ENCODE data around the gene BMAL2. TPM values are rescaled to one million over a fixed set of nuclear protein-coding genes. Genes with fewer than 3 reads are reported as not detected.
A peak's percentile ranks its signal among the peaks of the same experiment; 100 is the strongest.

Gene BMAL2
- total and polyA plus RNA-seq, 2 donors: 2.7 to 9.3 TPM

DNA sequence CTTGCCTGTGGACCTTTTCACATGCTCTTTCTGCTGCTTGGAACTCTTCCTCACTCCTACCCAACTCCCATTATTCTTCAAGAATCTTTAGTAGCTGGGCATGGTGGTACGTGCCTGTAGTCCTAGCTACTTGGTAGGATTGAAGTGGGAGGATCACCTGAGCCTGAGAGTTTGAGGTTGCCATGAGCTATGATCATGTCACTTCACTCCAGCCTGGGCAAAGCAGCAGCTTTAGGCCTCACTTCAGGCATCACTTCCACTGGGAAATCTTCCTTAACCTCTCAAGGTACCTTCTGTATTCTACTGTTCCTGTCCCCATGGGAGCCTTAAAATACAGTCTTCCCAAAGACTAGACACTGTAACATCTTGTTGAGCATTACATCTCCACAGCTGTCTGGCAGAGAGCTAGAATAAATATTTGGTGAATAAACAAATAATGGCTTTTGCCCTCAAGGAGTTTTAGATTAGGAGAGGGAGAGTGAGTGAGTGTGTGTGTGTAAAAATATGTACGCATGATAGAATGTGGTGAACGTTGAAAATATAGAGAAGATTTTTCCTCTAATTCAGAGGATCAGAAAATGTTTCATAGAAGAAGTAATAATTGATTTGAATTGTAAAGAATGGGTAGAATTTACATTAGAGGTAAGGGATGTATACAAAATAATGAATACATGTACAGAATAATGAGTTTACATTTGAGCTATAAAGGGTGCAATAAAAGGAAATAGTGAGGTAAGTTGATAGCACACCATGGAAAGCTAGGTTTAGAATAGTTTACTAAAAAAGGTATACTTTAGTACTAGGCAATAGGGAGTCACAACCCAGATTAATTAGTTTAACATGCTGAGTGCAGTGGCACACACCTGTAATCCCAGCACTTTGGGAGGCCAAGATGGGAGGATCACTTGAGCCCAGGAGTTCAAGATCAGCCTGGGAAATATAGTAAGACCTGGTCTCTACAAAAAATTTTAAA is 29.2 kb upstream of the BMAL2 start:
- peak overlapping the region; percentile 38 for H3K27ac ChIP-seq (ENCODE audit: low read depth)
- H3K4me1 ChIP-seq (ENCODE audit: insufficient read depth): no peaks in the 10 kb centered on the region
- DNase-seq (ENCODE audit: extremely low spot score): no peak
- no peaks in the 10 kb centered on the region for H3K36me3 ChIP-seq (ENCODE audit: insufficient read depth)
- H3K4me3 ChIP-seq (ENCODE audit: low read depth, low read length): no peak overlapping the region
- 59% methylated on average over 3 of the region's 3 CpGs for WGBS

DNA sequence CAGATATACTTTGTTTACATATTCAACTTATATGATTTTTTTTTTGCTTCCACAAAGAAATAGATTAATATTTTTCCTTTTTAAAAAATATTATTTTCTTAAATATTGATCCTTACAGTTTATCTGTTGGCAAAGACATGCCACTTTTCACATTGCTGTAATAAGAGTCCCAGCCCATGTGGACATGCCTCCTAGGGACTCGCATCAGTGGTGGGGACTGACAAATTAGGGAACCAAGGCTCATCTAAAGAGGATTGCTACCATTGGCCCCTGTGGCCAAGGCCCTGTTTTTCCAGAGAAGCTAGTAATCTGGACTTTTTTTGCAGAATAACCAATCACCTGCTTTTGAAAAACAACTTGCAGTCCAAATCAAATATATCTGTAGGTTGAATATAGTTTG is 27.8 kb upstream of the BMAL2 start:
- Histone ChIP-seq H3K27ac (ENCODE audit: low read depth) (no peak overlapping the region), H3K4me1 (ENCODE audit: insufficient read depth) (no peaks in the 10 kb centered on the region), H3K36me3 (ENCODE audit: insufficient read depth) (no peaks in the 10 kb centered on the region), H3K4me3 (ENCODE audit: low read depth, low read length) (no peak overlapping the region)
- DNase-seq (ENCODE audit: extremely low spot score): no peak
- 71% methylated on average over 1 of the region's 1 CpG for WGBS

DNA sequence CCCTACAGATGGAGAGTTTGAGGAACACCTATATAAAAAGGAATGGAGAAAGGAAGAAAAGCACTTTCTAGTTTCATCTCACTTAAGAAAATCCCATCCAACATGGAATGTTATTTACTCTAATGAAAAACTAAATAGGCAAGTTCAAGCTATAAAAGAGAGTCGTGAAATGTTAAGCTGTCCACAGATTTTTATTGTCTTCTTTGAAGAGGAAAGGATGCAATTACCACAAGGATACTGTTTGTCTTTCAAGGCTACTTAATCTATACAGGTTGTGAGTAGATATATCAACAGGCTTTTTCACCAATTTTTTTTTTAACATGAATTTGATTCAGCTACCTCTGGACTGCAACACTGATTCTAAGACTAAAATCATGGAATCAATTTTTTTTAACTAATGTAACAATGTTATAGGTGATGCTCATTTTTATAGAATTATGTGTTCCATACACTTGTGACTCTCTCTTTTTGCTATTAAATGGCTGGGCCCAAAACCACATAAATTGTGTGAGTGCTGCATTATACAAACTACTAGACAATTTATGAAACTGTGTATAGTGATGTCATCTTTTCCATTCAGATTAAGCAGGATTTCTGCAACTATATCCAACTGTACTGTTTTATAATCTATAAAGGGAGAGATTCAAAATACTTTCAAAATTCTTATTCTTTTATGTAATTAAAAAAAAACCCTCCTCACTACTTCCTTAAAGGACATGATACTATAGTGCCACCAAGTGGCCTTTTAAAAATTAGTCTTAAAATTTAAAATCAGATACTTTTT is 26.8 kb upstream of the BMAL2 start:
- H3K4me3 ChIP-seq (ENCODE audit: low read depth, low read length): no peak overlapping the region
- no peaks in the 10 kb centered on the region for H3K4me1 ChIP-seq (ENCODE audit: insufficient read depth)
- H3K36me3 ChIP-seq (ENCODE audit: insufficient read depth): peaks cover 2% of the 10 kb centered on the region
- H3K27ac ChIP-seq (ENCODE audit: low read depth): no peak overlapping the region
- WGBS: 36% methylated on average over 1 of the region's 1 CpG
- DNase-seq (ENCODE audit: extremely low spot score): no peak

DNA sequence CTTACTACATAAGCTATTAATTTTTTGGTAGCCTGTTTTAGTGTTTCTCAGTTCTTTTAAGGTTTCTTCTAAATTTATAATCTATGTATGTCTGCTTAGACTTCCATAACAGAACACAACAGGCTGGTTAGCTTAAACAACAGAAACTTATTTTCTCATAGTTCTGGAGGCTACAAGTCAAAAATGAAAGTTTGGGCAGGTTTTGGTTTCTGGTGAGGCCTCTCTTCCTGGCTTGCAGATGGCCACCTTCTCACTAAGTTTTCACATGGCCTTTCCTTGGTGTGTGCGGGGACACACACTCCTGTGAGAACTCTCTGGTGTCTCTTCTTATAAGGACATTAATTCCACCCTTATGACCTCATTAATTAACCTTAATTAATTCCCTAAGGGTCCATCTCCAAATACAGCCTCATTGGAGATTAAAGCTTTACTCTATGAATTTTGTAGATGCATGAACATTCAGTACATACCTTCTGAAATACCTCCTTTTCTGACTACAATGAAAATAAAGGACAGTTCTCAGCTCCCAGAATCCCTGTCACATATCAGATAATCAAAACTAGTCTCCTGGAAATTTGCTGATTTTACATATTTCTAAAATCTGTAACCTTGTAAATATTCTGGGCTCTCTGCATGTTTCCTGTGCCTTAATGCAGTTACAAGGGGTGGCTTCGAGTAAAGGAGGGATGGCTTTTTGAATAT is 23.2 kb upstream of the BMAL2 start:
- DNase-seq (ENCODE audit: extremely low spot score): no peak
- peaks cover 2% of the 10 kb centered on the region for H3K36me3 ChIP-seq (ENCODE audit: insufficient read depth)
- H3K27ac ChIP-seq (ENCODE audit: low read depth): no peak overlapping the region
- WGBS: 88% methylated on average over 2 of the region's 2 CpGs
- no peak overlapping the region for H3K4me3 ChIP-seq (ENCODE audit: low read depth, low read length)
- no peaks in the 10 kb centered on the region for H3K4me1 ChIP-seq (ENCODE audit: insufficient read depth)

DNA sequence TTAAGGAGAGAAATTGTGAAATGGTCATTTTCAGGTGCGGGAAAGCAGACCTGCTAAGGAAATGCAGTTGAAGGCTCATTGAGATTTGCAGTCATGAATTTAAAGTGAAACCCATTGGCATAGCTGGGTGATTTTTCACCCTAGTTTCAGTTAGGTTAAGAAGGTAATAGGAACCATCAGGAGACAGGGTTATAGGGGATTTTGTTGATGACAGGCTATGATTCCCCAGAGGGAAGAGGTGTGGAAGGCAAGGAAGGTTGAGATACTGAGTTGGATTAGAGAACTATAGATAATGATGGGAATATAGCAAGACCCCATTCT is 22.7 kb upstream of the BMAL2 start:
- Histone ChIP-seq H3K4me3 (ENCODE audit: low read depth, low read length) (no peak overlapping the region), H3K4me1 (ENCODE audit: insufficient read depth) (no peaks in the 10 kb centered on the region), H3K36me3 (ENCODE audit: insufficient read depth) (peaks cover 2% of the 10 kb centered on the region), H3K27ac (ENCODE audit: low read depth) (no peak overlapping the region)
- WGBS: 99% methylated on average over 1 of the region's 1 CpG
- DNase-seq (ENCODE audit: extremely low spot score): no peak

DNA sequence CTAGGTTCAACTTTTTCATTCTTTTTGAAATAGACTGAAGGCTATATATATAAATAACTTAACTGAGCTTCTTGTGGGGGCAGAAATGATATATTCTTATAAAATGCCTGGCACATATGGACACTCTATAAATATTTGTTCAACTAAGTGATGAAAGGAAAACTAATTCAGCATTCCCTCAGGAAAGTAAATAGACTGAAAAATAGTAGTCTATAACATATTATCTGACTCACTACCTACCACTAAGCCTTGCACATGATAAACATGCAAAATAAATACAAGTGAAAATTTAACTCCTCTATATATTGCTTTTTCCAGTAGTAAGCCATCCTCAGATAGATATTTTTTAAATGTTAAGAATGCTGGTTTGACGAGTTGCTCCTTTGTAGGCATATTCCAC is 15.7 kb upstream of the BMAL2 start:
- H3K27ac ChIP-seq (ENCODE audit: low read depth): no peak overlapping the region
- WGBS: 88% methylated on average over 1 of the region's 1 CpG
- H3K36me3 ChIP-seq (ENCODE audit: insufficient read depth): peaks cover 6% of the 10 kb centered on the region
- no peaks in the 10 kb centered on the region for H3K4me1 ChIP-seq (ENCODE audit: insufficient read depth)
- H3K4me3 ChIP-seq (ENCODE audit: low read depth, low read length): no peak overlapping the region
- DNase-seq (ENCODE audit: extremely low spot score): no peak

DNA sequence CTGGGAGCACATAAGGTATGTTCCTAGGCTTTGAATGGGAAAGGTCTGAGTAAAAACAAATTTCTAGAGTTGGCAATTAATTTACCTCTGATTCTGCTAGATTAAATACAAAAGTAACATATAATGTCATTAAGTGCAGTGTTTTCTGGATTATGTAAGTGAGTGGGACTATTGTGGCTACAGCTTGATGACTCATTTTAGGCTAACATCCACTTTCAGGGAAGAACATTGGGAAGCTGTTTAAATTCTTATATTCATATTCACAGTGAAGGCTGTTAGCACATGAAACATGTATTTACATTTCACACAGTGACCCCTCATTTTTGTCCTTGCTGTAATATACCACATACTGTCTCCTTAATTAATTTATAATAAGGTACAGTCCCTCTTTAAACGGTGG is 13.2 kb upstream of the BMAL2 start:
- DNase-seq (ENCODE audit: extremely low spot score): no peak
- 35% methylated on average over 1 of the region's 1 CpG for whole genome bisulfite sequencing
- H3K27ac ChIP-seq (ENCODE audit: low read depth): no peak overlapping the region
- no peaks in the 10 kb centered on the region for H3K4me1 ChIP-seq (ENCODE audit: insufficient read depth)
- H3K4me3 ChIP-seq (ENCODE audit: low read depth, low read length): no peak overlapping the region
- peaks cover 8% of the 10 kb centered on the region for H3K36me3 ChIP-seq (ENCODE audit: insufficient read depth)

DNA sequence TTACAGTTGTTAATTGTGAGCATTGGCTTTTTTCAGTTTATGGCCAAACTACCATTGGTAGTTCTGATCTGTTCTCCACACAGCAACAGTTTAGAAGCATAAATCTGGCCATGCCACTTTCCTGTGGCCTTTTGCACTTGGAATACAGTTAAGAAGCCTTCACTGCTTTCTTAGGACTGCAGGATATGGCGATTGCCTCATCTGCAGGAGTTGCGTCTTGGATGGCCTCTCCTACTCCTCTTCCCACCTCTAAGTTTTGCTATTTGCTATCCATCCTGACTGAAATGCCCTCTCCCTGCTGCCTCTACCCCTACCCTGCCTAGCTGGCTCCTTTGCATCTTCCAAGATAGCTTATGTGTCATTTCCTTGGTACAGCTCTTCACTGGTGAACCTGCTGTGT is 12.8 kb upstream of the BMAL2 start:
- no peak for DNase-seq (ENCODE audit: extremely low spot score)
- no peaks in the 10 kb centered on the region for H3K4me1 ChIP-seq (ENCODE audit: insufficient read depth)
- H3K27ac ChIP-seq (ENCODE audit: low read depth): no peak overlapping the region
- no peak overlapping the region for H3K4me3 ChIP-seq (ENCODE audit: low read depth, low read length)
- WGBS: 92% methylated on average over 2 of the region's 2 CpGs
- peaks cover 8% of the 10 kb centered on the region for H3K36me3 ChIP-seq (ENCODE audit: insufficient read depth)

DNA sequence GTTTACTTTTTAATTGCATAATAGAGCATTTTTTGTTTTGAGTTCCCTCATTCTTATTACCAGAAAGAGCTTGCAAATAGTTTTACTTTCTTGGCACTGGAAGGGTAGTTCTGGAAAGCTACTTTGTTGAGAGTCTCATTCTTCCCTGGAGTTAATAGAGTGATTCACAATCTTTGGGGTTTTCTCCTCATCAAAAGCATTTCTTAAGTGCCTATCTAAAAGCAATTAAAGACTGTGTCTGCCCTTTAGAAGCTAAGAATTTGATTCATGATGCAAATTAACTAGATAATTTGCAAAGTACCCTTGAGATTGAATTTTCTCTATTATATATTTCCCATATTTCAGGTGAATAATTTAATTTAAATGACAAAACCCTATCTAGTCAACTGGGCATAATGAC is 8.1 kb upstream of the BMAL2 start:
- no peak for DNase-seq (ENCODE audit: extremely low spot score)
- peaks cover 5% of the 10 kb centered on the region for H3K36me3 ChIP-seq (ENCODE audit: insufficient read depth)
- no peaks in the 10 kb centered on the region for H3K4me1 ChIP-seq (ENCODE audit: insufficient read depth)
- H3K27ac ChIP-seq (ENCODE audit: low read depth): no peak overlapping the region
- no peak overlapping the region for H3K4me3 ChIP-seq (ENCODE audit: low read depth, low read length)

DNA sequence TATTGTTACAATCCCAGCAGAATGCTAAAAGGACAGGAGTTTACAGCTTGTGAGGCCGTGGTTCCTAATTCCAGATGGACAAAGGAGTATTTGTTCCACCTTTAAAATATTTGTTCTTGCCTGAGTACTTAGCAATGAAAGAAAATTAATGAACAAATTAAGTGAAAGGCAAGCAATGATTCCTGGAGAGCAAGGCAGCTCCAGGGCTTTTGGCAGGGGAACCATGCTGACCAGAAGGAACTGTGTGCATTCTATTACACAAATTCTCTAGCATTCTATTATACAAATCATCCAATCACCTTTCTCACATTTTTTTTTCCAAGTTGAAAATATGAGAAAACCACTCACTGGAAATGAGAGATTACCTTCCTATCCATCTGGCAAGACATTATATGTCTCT is 1.8 kb upstream of the BMAL2 start:
- Histone ChIP-seq H3K36me3 (ENCODE audit: insufficient read depth) (no peaks in the 10 kb centered on the region), H3K4me3 (ENCODE audit: low read depth, low read length) (no peak overlapping the region), H3K27ac (ENCODE audit: low read depth) (no peak overlapping the region), H3K4me1 (ENCODE audit: insufficient read depth) (no peaks in the 10 kb centered on the region)
- no peak for DNase-seq (ENCODE audit: extremely low spot score)
- 88% methylated on average over 1 of the region's 1 CpG for WGBS

DNA sequence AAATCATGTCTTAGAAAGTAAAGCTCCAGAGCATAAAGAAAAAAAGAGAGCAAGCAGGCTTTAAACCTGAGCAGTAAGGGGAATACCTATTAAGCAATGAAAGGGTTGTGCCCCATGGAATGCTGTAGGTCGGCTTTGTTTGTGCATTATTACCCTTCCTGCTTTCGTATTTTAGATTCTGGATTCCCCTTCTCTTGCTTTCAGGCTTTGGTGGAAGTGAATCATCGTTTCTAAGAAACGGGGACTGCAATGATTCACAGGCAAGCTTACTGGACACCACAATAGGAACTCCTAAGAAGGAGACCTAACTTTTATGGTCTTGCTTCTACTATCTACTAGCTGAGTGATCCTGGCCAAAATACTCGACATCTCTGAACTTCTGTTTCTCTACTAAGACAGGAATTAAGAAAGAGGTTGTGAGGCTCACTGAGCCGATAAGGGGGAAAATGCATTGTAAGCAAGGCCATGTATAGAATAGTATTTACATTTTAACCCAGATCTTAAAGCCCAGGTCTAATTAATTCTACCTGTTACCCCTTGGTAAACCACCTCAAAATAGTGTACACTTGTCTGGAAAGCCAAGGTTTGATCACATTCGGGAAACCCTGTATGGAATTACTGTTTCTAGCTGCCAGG is 1.2 kb upstream of the BMAL2 start:
- DNase-seq (ENCODE audit: extremely low spot score): peak; percentile 47
- H3K36me3 ChIP-seq (ENCODE audit: insufficient read depth): no peaks in the 10 kb centered on the region
- 21% methylated on average over 7 of the region's 7 CpGs for WGBS
- no peak overlapping the region for H3K27ac ChIP-seq (ENCODE audit: low read depth)
- H3K4me1 ChIP-seq (ENCODE audit: insufficient read depth): no peaks in the 10 kb centered on the region
- H3K4me3 ChIP-seq (ENCODE audit: low read depth, low read length): no peak overlapping the region

DNA sequence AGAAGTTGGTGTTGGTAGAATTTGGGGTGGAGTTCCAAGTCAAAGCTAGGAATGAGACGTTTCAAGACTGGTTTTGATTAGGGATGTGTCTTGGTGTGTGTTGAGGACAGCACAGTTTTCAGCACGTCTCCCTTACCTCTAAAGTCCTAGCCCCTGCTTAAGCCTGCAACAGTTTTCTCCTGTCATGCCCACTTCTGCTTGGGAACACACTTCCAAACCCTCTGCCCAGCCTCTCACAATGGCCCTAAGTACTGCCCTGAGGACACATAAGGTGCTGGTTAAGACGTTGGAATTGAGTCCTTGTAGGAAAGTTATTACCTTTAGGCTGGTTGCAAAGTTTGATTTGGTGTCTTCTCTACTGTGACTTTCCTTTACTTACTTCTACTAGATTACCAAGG is 710 bp upstream of the BMAL2 start:
- Histone ChIP-seq H3K4me1 (ENCODE audit: insufficient read depth) (no peaks in the 10 kb centered on the region), H3K4me3 (ENCODE audit: low read depth, low read length) (no peak overlapping the region), H3K27ac (ENCODE audit: low read depth) (no peak overlapping the region), H3K36me3 (ENCODE audit: insufficient read depth) (no peaks in the 10 kb centered on the region)
- DNase-seq (ENCODE audit: extremely low spot score): no peak
- WGBS: 37% methylated on average over 3 of the region's 3 CpGs

DNA sequence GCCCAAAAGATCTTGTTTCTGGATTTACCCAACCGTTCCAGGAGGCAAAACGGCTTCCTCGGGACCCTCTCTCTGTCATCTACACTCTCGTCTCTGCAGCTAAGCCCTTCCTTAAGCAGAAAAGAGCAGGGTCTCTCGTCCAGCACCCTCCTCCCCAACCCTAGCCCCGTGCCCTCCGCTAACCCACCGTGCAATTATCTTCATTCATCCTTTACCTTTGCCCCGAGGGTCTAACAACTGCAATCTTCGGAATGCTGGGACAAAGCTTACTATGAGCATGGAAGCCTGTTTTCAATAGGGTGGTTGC is 276 bp upstream of the BMAL2 start:
- H3K4me1 ChIP-seq (ENCODE audit: insufficient read depth): no peaks in the 10 kb centered on the region
- peak overlapping the region; percentile 83 for H3K4me3 ChIP-seq (ENCODE audit: low read depth, low read length)
- H3K36me3 ChIP-seq (ENCODE audit: insufficient read depth): no peaks in the 10 kb centered on the region
- WGBS: 13% methylated on average over 10 of the region's 10 CpGs
- H3K27ac ChIP-seq (ENCODE audit: low read depth): no peak overlapping the region
- no peak for DNase-seq (ENCODE audit: extremely low spot score)
